ENCODE results near the gene TNFAIP8. TPM values are rescaled to one million over a fixed set of nuclear protein-coding genes. Genes with fewer than 3 reads are reported as not detected.

TNFAIP8 gene
- total RNA-seq, 4 donors from 2014 or later = 19.5 to 44.6 (median 34.9) TPM

GRCh38 chr5:119360905-119361593 is 5.2 kb downstream of the TNFAIP8 start:
- TF ChIP-seq, protein P1, sequence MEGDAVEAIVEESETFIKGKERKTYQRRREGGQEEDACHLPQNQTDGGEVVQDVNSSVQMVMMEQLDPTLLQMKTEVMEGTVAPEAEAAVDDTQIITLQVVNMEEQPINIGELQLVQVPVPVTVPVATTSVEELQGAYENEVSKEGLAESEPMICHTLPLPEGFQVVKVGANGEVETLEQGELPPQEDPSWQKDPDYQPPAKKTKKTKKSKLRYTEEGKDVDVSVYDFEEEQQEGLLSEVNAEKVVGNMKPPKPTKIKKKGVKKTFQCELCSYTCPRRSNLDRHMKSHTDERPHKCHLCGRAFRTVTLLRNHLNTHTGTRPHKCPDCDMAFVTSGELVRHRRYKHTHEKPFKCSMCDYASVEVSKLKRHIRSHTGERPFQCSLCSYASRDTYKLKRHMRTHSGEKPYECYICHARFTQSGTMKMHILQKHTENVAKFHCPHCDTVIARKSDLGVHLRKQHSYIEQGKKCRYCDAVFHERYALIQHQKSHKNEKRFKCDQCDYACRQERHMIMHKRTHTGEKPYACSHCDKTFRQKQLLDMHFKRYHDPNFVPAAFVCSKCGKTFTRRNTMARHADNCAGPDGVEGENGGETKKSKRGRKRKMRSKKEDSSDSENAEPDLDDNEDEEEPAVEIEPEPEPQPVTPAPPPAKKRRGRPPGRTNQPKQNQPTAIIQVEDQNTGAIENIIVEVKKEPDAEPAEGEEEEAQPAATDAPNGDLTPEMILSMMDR (IDR thresholded peaks at IDR 0.05) = no peak
- no peak for TF ChIP-seq POLR2A (IDR thresholded peaks at IDR 0.05)
- no peaks in the 10 kb centered on the region for H3K36me3 ChIP-seq
- no peaks in the 10 kb centered on the region for H3K9me3 ChIP-seq
- H3K4me3 ChIP-seq = no peak overlapping the region
- no peaks in the 10 kb centered on the region for H3K27me3 ChIP-seq
- no peak for DNase-seq
- WGBS, 2 donors = 45 to 54% methylated on average over 5 of the region's 5 CpGs
- H3K27ac ChIP-seq = peak overlapping the region; percentile 25 to 89 (median 42)
- intact Hi-C loops (cut with DNase I) = no loop called here
- H3K4me1 ChIP-seq = peaks cover 18 to 100% (median 84%) of the 10 kb centered on the region in 3 donors

DNA sequence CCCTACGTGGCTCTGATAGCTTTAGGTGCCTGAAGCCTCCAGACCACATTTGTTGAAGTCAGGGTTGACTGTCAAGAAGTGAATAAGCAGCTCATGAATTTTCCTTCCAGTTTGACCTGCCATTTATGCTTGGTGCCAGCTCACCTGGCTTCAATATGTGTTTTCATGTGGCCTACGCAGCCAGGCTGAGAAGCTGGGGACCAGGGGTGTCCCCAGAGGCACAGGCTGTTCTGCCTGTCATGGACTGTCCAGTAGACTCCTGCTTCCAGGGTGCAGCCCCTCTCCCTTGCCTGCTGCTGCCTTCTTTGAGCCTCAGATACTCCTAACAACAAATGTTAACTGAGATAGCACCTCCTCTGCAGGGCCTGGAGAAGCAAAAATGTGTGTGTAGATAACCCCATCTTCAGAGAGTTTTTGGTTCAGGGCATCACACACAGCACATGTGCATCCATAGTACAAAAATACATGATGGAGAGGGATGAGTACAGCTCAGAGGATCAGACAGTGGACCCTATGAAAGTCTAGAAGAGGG is 5.8 kb downstream of the TNFAIP8 start:
- WGBS, 2 donors = 65 to 79% methylated on average over 2 of the region's 2 CpGs

DNA sequence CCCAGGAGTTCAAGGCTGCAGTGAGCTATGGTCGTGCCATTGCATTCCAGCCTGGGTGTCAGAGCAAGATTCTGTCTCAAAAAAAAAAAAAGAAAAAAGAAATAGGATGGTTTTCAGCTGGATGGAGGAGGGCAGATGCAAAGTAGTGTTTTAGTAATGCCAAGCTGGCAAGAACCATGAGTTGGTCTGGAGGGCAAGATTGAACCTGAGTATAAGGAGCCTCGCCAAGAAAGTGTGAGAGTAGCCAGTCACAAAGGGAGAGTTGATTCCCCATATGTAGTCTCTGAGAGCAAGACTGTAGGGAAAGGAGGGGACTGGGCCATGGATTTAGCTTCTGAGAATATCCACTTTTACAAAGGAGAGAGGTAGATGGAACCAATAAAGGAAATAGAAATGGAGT is 6.9 kb downstream of the TNFAIP8 start:
- intact Hi-C loops (cut with DNase I) = no loop called here
- peak overlapping the region in 1 of 4 donors; percentile 7 for H3K27ac ChIP-seq
- H3K27me3 ChIP-seq = no peaks in the 10 kb centered on the region
- no peak for DNase-seq
- no peaks in the 10 kb centered on the region for H3K9me3 ChIP-seq
- 41 to 67% methylated on average over 2 of the region's 2 CpGs for WGBS, 2 donors
- no peaks in the 10 kb centered on the region for H3K36me3 ChIP-seq
- H3K4me1 ChIP-seq = peaks cover 29 to 100% (median 92%) of the 10 kb centered on the region in 3 donors
- H3K4me3 ChIP-seq = no peak overlapping the region
- TF ChIP-seq, protein P1 (IDR thresholded peaks at IDR 0.05) = no peak
- no peak for TF ChIP-seq POLR2A (IDR thresholded peaks at IDR 0.05)

More for the DNA sequence above, 5.8 kb downstream of the TNFAIP8 start:
- Histone ChIP-seq H3K9me3 (no peaks in the 10 kb centered on the region), H3K4me1 (peaks cover 22 to 100% (median 90%) of the 10 kb centered on the region in 3 donors), H3K27me3 (no peaks in the 10 kb centered on the region), H3K27ac (peak overlapping the region; percentile 25 to 89 (median 42)), H3K4me3 (no peak overlapping the region), H3K36me3 (no peaks in the 10 kb centered on the region)
- DNase-seq = no peak
- TF ChIP-seq POLR2A (IDR thresholded peaks at IDR 0.05) = no peak
- TF ChIP-seq, protein P1 (IDR thresholded peaks at IDR 0.05) = no peak
- intact Hi-C loops (cut with DNase I) = no loop called here

- H3K9me3 ChIP-seq = no peaks in the 10 kb centered on the region
- no peak overlapping the region for H3K27ac ChIP-seq
- H3K27me3 ChIP-seq = no peaks in the 10 kb centered on the region
- intact Hi-C loops (cut with DNase I) = no loop called here
- H3K4me1 ChIP-seq = peaks cover 34 to 100% (median 92%) of the 10 kb centered on the region in 3 donors
- no peaks in the 10 kb centered on the region for H3K36me3 ChIP-seq
- DNase-seq = no peak
- no peak overlapping the region for H3K4me3 ChIP-seq
- WGBS, 2 donors = 69 to 80% methylated on average over 2 of the region's 2 CpGs
- TF ChIP-seq POLR2A (IDR thresholded peaks at IDR 0.05) = no peak
- TF ChIP-seq, protein P1 (IDR thresholded peaks at IDR 0.05) = no peak
Observed at GRCh38 chr5:119363271-119363670, 7.5 kb downstream of the TNFAIP8 start.

- intact Hi-C loops (cut with DNase I) = no loop called here
- H3K27ac ChIP-seq = peak overlapping the region in 1 of 4 donors; percentile 75
- H3K4me3 ChIP-seq = no peak overlapping the region
- H3K4me1 ChIP-seq = peaks cover 38 to 100% (median 92%) of the 10 kb centered on the region in 3 donors
- no peaks in the 10 kb centered on the region for H3K9me3 ChIP-seq
- no peaks in the 10 kb centered on the region for H3K27me3 ChIP-seq
- H3K36me3 ChIP-seq = no peaks in the 10 kb centered on the region
- TF ChIP-seq, protein P1 (IDR thresholded peaks at IDR 0.05) = no peak
- no peak for TF ChIP-seq POLR2A (IDR thresholded peaks at IDR 0.05)
- no peak for DNase-seq
- WGBS, 2 donors = 31 to 75% methylated on average over 2 of the region's 2 CpGs
Observed at GRCh38 chr5:119363936-119364335, 8.1 kb downstream of the TNFAIP8 start.

All from esophagus squamous epithelium (tissue), 5 donors.